H7 (cell line): ENCODE data around the gene ERO1B. TPM values are rescaled to one million over a fixed set of nuclear protein-coding genes. Genes with fewer than 3 reads are reported as not detected.

Experiments used
- DNase-seq: peaks from one replicate; pipeline ENCODE4 v3.0.0; 2012
- H3K27me3 ChIP-seq: 2 replicates; pipeline ENCODE4 v1.6.0; 2011; ENCODE audit warnings: mild to moderate bottlenecking, low read length; ENCODE audit not compliant: control insufficient read depth, insufficient read depth
- H3K36me3 ChIP-seq: replicated peaks from 2 replicates; pipeline ENCODE4 v1.5.1; 2011; ENCODE audit warnings: low read length; ENCODE audit not compliant: control insufficient read depth, insufficient read depth
- H3K4me3 ChIP-seq: 2 replicates; pipeline ENCODE4 v1.5.1; 2011; ENCODE audit warnings: low read depth, mild to moderate bottlenecking, control low read depth, low read length, moderate library complexity; ENCODE audit not compliant: insufficient read depth
- total RNA-seq: library from RNA; depleted of rRNA; stranded (reverse); fragments of >200 nt; shearing (Covaris generic); gene quantifications from 2 replicates; pipeline ENCODE4 v1.2.3, GENCODE V29; 2014

ERO1B gene
- total RNA-seq, 1 experiment from 2014 or later: 3.6 TPM

DNA sequence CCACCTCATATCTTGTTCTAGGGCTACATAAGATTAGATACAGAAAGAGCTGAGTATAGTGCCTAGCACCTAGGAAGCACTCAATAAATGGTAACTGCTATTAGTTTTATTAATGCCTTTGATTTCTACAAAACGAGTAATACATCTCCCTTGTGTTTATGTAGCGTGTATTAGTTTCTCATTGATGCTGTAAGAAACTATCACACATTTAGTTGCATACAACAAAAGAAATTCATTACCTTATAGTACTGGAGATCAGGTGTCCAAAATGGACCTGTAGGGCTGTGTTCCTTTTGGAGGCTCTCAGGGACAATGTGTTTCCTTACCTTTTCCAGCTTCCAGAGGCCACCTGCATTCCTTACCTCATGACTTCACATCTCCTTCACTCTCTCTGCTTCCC, 961 bp upstream of the ERO1B start:
- Histone ChIP-seq H3K4me3 (peak overlapping the region; percentile 68), H3K27me3 (peaks cover 37% of the 10 kb centered on the region), H3K36me3 (no peaks in the 10 kb centered on the region)
- DNase-seq: no peak

DNA sequence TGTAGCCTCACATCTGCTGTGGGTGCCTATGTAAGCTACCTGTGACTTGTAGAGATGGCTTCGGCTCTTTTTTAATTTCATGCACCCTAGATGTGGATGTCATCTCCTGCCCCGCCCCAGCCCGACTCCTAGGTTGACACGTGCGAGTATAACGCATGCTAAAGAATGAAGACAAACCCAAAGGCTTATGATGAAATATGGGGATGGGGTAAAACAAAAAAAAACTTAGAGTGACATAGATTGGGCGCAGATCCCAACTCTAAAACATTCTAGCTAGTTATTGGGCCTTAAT, 613 bp upstream of the ERO1B start:
- Histone ChIP-seq H3K27me3 (peaks cover 37% of the 10 kb centered on the region), H3K4me3 (peak overlapping the region; percentile 68), H3K36me3 (no peaks in the 10 kb centered on the region)
- no peak for DNase-seq

DNA sequence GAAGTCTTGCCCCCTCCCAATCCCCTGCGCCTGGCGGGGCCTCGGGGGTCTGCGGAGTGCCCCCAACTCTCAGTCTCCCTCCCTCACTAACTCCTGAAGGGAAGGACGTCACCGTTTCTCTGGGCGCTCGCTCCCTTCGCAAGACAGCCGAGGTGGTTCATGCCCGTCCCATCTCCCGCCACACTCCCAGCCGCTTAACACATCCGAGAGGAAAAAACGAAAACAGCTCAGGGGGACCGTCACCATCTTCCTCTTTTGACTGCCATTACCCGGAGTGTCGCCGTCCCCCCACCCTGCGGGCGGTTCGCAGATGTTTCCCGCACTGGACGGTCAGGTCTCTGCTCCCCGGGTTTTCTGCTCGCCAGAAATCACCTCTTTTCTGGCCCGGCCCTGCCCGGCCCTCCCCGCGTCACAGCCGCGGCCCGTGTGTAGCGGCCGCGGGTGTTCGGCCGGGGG, 532 bp downstream of the ERO1B start:
- no peaks in the 10 kb centered on the region for H3K36me3 ChIP-seq
- H3K4me3 ChIP-seq: peak overlapping the region; percentile 82
- no peak for DNase-seq
- H3K27me3 ChIP-seq: peaks cover 37% of the 10 kb centered on the region

DNA sequence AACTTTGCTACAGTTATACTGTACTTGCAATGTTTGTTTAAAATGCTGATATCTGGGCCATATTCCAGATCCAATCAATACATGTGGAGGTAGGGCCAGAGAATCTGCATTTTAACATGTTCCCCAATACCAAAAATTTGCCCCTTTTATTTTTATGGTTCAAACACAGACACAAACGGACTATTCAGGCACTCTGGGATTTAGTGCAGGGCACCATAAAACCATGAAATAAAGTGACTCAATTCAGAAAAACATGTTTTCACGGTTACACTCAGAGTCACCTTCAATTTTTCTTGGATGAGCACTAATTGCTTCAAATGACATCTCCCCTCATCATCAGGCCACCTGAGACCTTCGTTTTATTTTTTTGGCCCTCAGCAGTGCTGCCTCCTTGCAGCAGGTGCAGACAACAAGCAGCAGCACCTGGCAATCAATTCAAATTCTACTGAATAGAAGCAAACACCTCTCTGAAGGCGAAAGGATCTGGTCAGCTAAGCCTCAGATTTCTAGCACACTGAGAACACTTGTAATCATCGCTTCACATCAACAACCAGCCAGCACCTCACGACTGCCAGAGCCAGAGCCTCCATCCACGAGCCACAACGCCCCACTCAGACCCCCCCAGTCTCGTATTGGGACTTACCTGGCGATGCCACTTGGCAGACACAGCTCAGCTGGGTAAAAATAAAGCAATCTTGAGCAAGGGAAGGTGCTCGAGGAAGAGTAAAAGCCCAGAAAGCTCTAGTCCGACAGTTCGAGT, 1.1 kb downstream of the ERO1B start:
- Histone ChIP-seq H3K36me3 (no peaks in the 10 kb centered on the region), H3K27me3 (peaks cover 37% of the 10 kb centered on the region), H3K4me3 (peak overlapping the region; percentile 82)
- peak; percentile 48 for DNase-seq

DNA sequence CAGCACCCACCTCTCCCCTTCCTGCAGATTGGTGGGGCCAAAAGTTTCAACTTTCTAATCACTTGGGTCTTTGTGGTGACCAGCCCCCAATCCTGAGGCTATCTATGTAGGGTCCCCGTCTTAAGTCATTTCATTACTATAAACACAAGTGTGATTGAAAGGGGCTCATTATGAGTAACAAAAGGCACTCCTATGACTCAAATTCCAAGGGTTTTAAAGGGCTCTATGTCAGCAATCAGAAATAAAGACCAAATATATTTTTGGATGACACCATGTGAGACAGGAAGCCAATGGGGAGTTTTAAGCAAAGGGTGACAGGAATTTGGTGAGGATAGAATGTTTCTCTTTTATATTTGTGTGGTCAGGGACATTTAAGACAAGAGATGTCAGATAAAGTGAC, 6.2 kb downstream of the ERO1B start:
- no peak overlapping the region for H3K4me3 ChIP-seq
- H3K27me3 ChIP-seq: peaks cover 6% of the 10 kb centered on the region
- no peaks in the 10 kb centered on the region for H3K36me3 ChIP-seq
- no peak for DNase-seq

DNA sequence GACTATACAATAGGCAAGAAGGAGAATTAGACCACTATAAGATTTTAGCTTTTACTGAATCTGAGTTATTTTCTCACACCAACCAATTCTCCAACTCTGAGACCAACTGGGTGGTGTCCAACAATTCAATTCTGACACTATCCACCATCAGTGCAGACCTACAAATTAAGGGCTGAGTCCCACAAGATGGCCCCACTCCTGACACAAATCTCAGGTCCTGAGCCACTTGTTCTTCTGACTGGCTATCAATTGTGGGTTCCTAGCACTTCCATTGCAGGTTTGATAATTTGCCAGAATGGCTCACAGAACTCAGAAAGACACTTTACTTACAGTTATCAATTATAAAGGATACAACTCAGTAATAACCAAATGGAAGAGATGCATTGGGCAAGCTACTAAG, 6.7 kb downstream of the ERO1B start:
- H3K4me3 ChIP-seq: no peak overlapping the region
- H3K36me3 ChIP-seq: no peaks in the 10 kb centered on the region
- no peak for DNase-seq
- peaks cover under 1% of the 10 kb centered on the region; the same call in 1 of the 2 replicates for H3K27me3 ChIP-seq

DNA sequence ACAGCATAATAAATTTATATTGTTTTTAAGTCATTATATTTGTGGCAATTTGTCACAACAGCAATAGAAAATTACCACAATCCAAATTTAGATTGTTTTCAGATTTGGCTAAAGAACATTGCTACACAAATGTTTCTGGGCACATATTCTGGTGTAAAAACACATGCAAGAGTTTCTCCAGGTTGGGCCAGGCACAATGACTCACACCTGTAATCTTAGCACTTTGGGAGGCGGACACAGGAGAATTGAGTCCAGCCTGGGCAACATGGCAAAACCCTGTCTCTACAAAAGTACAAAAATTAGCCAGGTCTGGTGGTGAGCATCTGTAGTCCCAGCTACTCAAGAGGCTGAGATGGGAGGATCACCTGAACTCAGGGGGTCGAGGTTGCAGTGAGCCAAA, 8.4 kb downstream of the ERO1B start:
- no peak for DNase-seq
- Histone ChIP-seq H3K4me3 (no peak overlapping the region), H3K36me3 (no peaks in the 10 kb centered on the region), H3K27me3 (no peaks in the 10 kb centered on the region)

DNA sequence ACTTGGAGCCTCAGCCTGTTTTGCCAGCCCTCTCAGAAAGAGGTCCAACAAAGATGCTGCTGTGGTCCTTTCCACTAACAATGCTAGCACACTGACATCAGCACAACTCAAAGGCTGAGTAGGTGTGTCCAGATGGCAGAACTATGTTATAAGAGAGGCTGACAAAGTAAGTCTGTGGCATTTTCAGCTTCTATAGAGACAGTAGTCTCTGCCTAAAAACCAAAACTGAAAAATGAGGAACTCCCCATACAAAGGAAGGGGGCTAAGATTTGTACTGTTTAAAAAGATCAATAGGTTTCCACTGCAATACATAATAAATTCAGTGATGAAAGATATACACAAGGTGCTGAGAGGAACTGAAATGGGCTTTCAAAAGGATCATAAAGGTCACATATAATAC, 12.3 kb downstream of the ERO1B start:
- DNase-seq: no peak
- Histone ChIP-seq H3K36me3 (no peaks in the 10 kb centered on the region), H3K27me3 (no peaks in the 10 kb centered on the region), H3K4me3 (no peak overlapping the region)

DNA sequence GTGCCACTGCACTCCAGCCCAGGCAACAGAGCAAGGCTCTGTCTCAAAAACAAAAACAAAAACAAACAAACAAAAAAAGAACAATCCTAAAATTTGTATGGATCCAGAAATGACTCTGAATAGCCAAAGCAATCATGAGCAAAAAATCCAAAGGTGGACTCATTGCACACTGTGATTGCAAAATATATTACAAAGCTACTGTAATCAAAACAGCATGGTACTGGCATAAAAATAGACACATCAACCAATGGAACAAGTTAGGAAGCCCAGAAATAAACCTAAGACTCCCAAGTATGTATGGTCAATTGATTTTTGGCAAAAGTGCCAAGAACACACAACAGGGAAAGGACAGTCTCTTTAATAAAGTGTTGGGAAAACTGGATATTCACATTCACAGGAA, 19.9 kb downstream of the ERO1B start:
- no peak for DNase-seq
- H3K27me3 ChIP-seq: no peaks in the 10 kb centered on the region
- no peaks in the 10 kb centered on the region for H3K36me3 ChIP-seq
- no peak overlapping the region for H3K4me3 ChIP-seq

DNA sequence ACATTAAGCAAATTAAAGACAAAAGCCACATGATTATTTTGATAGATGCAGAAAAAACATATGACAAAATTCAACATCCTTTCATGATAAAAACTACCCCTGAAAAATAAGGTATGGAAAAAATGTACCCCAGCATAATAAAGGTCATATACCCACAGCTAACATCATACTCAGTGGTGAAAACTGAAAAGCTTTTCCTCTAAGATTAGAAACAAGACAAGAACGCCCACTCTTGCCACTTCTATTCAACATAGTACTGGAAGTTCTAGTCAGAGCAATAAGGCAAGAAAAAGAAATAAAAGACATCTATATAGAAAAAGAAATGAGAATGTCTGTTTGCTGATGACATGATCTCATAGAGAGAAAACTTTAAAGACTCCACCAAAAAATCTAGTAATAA, 20.7 kb downstream of the ERO1B start:
- DNase-seq: no peak
- Histone ChIP-seq H3K36me3 (peaks cover 1% of the 10 kb centered on the region; the same call in 1 of the 2 replicates), H3K27me3 (no peaks in the 10 kb centered on the region), H3K4me3 (no peak overlapping the region)

DNA sequence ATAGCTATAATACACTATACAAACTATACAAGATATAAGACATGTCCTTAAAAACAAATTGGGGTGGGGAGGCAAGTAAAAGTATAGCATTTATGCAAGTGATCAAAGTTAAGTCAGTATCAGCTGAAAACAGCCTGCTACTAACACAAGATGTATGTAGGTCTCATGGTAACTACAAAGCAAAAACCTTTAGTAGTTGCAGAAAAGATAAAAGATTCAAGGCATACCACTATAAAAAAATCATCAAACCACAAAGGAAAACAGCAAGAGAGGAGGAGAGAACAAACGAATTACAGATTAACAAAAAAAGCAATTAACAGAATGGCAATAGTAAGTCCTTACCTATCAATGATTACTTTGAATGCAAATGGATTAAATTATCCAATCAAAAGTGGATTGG, 22.7 kb downstream of the ERO1B start:
- Histone ChIP-seq H3K27me3 (no peaks in the 10 kb centered on the region), H3K36me3 (peaks cover 2% of the 10 kb centered on the region; the same call in 1 of the 2 replicates), H3K4me3 (no peak overlapping the region)
- DNase-seq: no peak

DNA sequence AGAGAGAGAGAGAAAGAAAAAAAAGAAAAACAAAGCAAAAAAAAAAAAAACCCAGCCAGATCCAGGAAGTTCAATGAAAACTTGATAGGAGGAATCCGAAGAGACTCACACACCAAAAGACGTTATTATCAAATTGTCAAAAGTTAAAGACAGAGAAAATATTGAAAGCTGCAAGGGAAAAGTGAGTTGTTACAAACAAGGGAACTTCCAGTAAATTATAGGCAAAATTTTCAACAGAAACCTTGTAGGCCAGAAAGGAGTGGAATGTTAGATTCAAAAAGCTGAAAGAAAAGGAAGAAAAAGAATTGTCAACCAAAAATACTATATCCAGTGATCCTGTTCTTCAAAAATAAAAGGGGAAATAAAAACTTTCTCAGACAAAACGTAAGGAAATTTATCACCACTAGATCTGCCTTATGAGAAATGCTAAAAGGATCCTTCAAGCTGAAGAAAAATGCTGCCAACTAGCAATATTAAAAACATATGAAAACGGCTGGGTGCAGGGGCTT, 23.6 kb downstream of the ERO1B start:
- H3K27me3 ChIP-seq: no peaks in the 10 kb centered on the region
- peaks cover 2% of the 10 kb centered on the region; the same call in 1 of the 2 replicates for H3K36me3 ChIP-seq
- H3K4me3 ChIP-seq: no peak overlapping the region
- no peak for DNase-seq

DNA sequence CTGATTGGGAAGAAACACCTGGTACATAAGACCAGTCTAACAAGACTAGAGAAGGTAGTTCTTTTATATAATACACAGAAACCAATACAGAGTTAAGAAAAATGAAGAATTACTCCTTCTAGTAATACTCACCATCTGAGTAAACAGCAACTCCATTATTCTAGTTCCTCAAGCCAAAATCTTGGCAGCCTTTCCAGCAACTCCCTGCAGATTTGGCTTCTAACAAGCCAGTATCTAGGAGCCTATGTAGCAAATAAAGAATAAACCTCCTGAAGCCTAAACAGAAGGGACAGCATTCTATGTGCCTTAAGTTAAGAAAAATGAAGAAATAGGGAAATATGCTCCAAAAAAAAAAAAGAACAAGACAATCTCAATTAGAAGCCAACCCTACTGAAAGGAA, 24.5 kb downstream of the ERO1B start:
- Histone ChIP-seq H3K36me3 (peaks cover 2% of the 10 kb centered on the region; the same call in 1 of the 2 replicates), H3K27me3 (no peaks in the 10 kb centered on the region), H3K4me3 (no peak overlapping the region)
- DNase-seq: no peak

DNA sequence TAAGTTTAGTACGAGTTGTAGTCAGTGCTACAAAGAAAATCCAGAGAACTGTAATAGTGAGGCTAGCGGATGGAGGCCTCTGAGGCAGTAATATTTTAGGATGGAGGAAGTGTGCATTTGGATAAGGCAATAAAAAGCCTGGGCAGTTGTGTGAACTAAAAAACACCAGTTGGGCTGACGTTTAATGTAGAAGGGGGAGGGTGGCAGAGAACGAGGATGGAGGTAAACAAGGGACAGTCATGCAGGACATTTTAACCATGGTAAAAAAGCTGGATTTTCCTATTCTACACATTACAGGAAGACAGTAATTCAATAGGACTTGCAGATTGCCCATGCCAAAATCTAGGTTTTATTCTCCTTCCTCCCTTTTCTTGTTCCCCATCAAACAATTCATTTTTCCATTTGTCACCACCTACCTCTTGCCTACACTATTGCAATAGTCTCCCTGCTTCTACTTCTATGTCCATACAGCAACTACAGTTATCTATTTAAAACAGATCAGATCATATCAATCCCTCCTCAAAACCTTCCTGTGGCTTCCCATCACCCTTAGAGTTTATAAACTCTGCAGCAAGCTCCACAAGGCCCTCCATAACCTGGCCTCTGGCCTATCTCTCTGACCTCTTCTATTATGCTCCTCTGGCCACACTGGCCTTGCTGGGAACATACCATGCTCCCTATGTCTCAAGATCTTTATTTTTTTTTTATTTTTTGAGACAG, 27.7 kb downstream of the ERO1B start:
- Histone ChIP-seq H3K4me3 (no peak overlapping the region), H3K36me3 (peaks cover 2% of the 10 kb centered on the region; the same call in 1 of the 2 replicates), H3K27me3 (no peaks in the 10 kb centered on the region)
- DNase-seq: no peak

DNA sequence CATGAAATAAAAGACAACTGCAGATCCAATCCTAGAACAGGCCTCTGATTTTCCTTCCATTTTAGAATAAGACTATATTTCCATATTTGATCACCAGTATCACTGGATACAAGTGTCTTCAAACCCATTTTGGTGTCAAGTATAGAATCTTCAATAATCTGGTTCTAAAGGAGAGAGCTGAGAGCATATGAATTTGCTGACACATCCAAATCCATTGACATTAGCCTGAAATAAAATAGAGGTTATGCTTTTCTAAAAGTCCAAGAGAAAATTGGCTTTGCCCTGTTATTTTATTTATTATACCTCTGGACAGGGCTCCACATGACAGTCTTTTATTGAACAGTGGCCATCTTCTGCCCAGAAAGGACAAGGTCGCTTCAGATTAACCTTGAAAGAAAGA, 28.6 kb downstream of the ERO1B start:
- Histone ChIP-seq H3K36me3 (peaks cover 2% of the 10 kb centered on the region; the same call in 1 of the 2 replicates), H3K27me3 (no peaks in the 10 kb centered on the region), H3K4me3 (no peak overlapping the region)
- no peak for DNase-seq
